Measurements from ENCODE around the gene SPRR2B. TPM values are rescaled to one million over a fixed set of nuclear protein-coding genes. Genes with fewer than 3 reads are reported as not detected.

Gene SPRR2B
- total and polyA plus RNA-seq, 2 donors (not counting 1 experiment from before 2014, with no cell fraction given) = not detected

DNA sequence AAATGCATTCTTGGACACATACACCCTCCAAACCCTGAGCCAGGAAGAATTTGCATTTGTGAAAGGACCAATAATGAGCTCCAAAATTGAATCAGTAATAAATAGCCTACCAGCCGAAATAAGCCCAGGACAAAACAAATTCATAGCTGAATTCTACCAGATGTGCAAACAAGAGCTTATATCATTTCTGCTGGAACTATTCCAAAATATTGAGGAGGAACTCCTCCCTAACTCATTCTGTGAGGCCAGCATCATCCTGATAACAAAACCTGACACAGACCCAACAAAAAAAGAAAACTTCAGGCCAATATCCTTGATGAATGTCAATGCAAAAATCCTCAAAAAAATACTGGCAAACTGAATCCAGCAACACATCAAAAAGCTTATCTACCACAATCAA is 16.2 kb upstream of the SPRR2B start:
- Histone ChIP-seq H3K27me3 (replicated peaks in 1 of 4; ENCODE audit: control extremely low read depth in 1 of 4, control insufficient read depth in 3 of 4, insufficient read depth in 4 of 4, low read length in 3 of 4) (no peaks in the 10 kb centered on the region), H3K4me3 (ENCODE audit: control extremely low read depth in 1 of 5, extremely low read depth in 1 of 5, insufficient read depth in 1 of 5, low read depth in 2 of 5, low read length in 4 of 5) (no peak overlapping the region), H2AFZ (ENCODE audit: insufficient read depth, low read depth, low read length, poor library complexity, severe bottlenecking) (no peak overlapping the region), H3K36me3 (replicated peaks in 1 of 2; ENCODE audit: control extremely low read depth in 1 of 2, control insufficient read depth in 1 of 2, extremely low read depth in 1 of 2, insufficient read depth in 2 of 2, low read length in 1 of 2) (no peaks in the 10 kb centered on the region), H4K20me1 (ENCODE audit: control insufficient read depth, insufficient read depth, low read length, poor library complexity, severe bottlenecking) (no peaks in the 10 kb centered on the region), H3K9ac (ENCODE audit: low read length) (no peak overlapping the region), H3K4me2 (replicated peaks; ENCODE audit: low read depth, low read length, poor library complexity, severe bottlenecking) (no peak overlapping the region), H3K9me3 (ENCODE audit: control extremely low read depth in 1 of 3, control insufficient read depth in 2 of 3, insufficient read depth in 1 of 3, low read length in 2 of 3) (peaks cover 0 to 3% (median 0%) of the 10 kb centered on the region in 3 donors), H3K79me2 (ENCODE audit: control insufficient read depth, insufficient read depth, low read length) (no peaks in the 10 kb centered on the region), H3K27ac (ENCODE audit: low read length in 2 of 2) (no peak overlapping the region), H3K4me1 (ENCODE audit: control insufficient read depth in 2 of 2, insufficient read depth in 2 of 2, low read length in 2 of 2) (no peaks in the 10 kb centered on the region)
- no peak for ATAC-seq (ENCODE audit: low read depth)
- no peak overlapping the region for H3K4me3 Mint-ChIP-seq
- DNase-seq = no peak
- no peaks in the 10 kb centered on the region for H3K9me3 Mint-ChIP-seq (ENCODE audit: insufficient read depth)
- peaks cover 29% of the 10 kb centered on the region for H3K27me3 Mint-ChIP-seq
- WGBS (ENCODE audit: insufficient coverage) = 100% methylated on average over 1 of the region's 1 CpG
- H3K4me1 Mint-ChIP-seq = no peaks in the 10 kb centered on the region
- intact Hi-C loops (cut with micrococcal nuclease) = no loop called here
- H3K27ac Mint-ChIP-seq = no peak overlapping the region
- ChIA-PET POLR2A (no interaction called here), CTCF (no interaction called here)
- TF ChIP-seq, protein P1, sequence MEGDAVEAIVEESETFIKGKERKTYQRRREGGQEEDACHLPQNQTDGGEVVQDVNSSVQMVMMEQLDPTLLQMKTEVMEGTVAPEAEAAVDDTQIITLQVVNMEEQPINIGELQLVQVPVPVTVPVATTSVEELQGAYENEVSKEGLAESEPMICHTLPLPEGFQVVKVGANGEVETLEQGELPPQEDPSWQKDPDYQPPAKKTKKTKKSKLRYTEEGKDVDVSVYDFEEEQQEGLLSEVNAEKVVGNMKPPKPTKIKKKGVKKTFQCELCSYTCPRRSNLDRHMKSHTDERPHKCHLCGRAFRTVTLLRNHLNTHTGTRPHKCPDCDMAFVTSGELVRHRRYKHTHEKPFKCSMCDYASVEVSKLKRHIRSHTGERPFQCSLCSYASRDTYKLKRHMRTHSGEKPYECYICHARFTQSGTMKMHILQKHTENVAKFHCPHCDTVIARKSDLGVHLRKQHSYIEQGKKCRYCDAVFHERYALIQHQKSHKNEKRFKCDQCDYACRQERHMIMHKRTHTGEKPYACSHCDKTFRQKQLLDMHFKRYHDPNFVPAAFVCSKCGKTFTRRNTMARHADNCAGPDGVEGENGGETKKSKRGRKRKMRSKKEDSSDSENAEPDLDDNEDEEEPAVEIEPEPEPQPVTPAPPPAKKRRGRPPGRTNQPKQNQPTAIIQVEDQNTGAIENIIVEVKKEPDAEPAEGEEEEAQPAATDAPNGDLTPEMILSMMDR (IDR thresholded peaks at IDR 0.05) = no peak
- no peak for TF ChIP-seq EZH2 (IDR thresholded peaks at IDR 0.05; ENCODE audit: borderline replicate concordance, insufficient read depth, low read depth, low read length, poor library complexity, severe bottlenecking)

DNA sequence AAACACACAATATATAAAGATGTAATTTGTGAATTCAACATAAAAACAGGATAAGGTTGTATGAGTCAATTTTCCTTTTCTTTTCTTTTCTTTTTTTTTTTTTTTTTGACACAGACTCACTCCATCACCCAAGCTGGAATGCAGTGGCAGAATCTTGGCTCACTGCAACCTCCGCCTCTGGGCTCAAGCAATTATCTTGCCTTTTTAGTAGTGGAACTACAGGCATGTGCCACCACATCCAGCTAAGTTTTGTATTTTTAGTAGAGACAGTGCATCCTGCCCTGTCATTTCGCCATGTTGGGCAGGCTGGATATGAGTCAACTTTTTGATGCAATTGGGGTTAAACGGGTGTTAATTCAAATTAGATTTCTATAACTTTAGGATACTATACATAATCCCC is 10.3 kb upstream of the SPRR2B start:
- Histone ChIP-seq H3K9me3 (ENCODE audit: control extremely low read depth in 1 of 3, control insufficient read depth in 2 of 3, insufficient read depth in 1 of 3, low read length in 2 of 3) (peaks cover 0 to 3% (median 0%) of the 10 kb centered on the region in 3 donors), H3K36me3 (replicated peaks in 1 of 2; ENCODE audit: control extremely low read depth in 1 of 2, control insufficient read depth in 1 of 2, extremely low read depth in 1 of 2, insufficient read depth in 2 of 2, low read length in 1 of 2) (no peaks in the 10 kb centered on the region), H3K4me3 (ENCODE audit: control extremely low read depth in 1 of 5, extremely low read depth in 1 of 5, insufficient read depth in 1 of 5, low read depth in 2 of 5, low read length in 4 of 5) (no peak overlapping the region), H2AFZ (ENCODE audit: insufficient read depth, low read depth, low read length, poor library complexity, severe bottlenecking) (no peak overlapping the region), H3K4me2 (replicated peaks; ENCODE audit: low read depth, low read length, poor library complexity, severe bottlenecking) (no peak overlapping the region), H3K27me3 (replicated peaks in 1 of 4; ENCODE audit: control extremely low read depth in 1 of 4, control insufficient read depth in 3 of 4, insufficient read depth in 4 of 4, low read length in 3 of 4) (no peaks in the 10 kb centered on the region), H3K27ac (ENCODE audit: low read length in 2 of 2) (no peak overlapping the region), H4K20me1 (ENCODE audit: control insufficient read depth, insufficient read depth, low read length, poor library complexity, severe bottlenecking) (no peaks in the 10 kb centered on the region), H3K79me2 (ENCODE audit: control insufficient read depth, insufficient read depth, low read length) (no peaks in the 10 kb centered on the region), H3K4me1 (ENCODE audit: control insufficient read depth in 2 of 2, insufficient read depth in 2 of 2, low read length in 2 of 2) (no peaks in the 10 kb centered on the region), H3K9ac (ENCODE audit: low read length) (no peak overlapping the region)
- H3K4me3 Mint-ChIP-seq = no peak overlapping the region
- DNase-seq (no peak), ATAC-seq (ENCODE audit: low read depth) (no peak)
- POLR2A ChIA-PET = no interaction called here
- peaks cover 5% of the 10 kb centered on the region for H3K9me3 Mint-ChIP-seq (ENCODE audit: insufficient read depth)
- CTCF ChIA-PET = no interaction called here
- TF ChIP-seq EZH2 (IDR thresholded peaks at IDR 0.05; ENCODE audit: borderline replicate concordance, insufficient read depth, low read depth, low read length, poor library complexity, severe bottlenecking) = no peak
- TF ChIP-seq, protein P1 (IDR thresholded peaks at IDR 0.05) = no peak
- no peaks in the 10 kb centered on the region for H3K4me1 Mint-ChIP-seq
- no peak overlapping the region for H3K27ac Mint-ChIP-seq
- WGBS (ENCODE audit: insufficient coverage) = 100% methylated on average over 1 of the region's 3 CpGs
- peaks cover 38% of the 10 kb centered on the region for H3K27me3 Mint-ChIP-seq
- intact Hi-C loops (cut with micrococcal nuclease) = no loop called here

Data from B cell (primary cell).